ENCODE data around the gene NHP2. TPM values are rescaled to one million over a fixed set of nuclear protein-coding genes. Genes with fewer than 3 reads are reported as not detected.

NHP2 gene
- polyA plus RNA-seq, 3 donors from 2014 or later, result 163 to 196 (median 195) TPM

DNA sequence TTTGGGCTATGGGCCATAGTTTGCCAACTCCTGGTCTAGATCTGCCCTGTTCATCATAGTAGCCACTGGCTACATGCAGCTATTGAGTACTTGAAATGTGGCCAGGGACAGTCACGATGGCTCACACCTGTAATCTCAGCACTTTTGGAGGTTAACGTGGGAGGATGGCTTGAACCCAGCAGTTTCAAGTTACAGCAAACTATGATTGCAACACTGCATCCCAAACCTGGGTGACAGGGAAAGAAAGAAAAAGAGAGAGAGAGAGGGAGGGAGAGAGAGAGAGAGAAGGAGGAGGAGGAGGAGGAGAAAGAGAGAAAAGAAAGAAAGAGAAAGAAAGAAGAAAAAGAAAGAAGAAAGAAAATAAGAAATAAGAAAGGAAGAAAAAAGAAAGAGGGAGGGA lies 38.6 kb upstream of the NHP2 start:
- Mint-ChIP-seq H3K36me3 (peaks cover 0 to 3% (median 0%) of the 10 kb centered on the region in 3 donors), H3K27ac (peak overlapping the region in 1 of 6 donors; percentile 70)

GRCh38 chr5:178191661-178192060 lies 38.0 kb upstream of the NHP2 start:
- H3K4me3 Mint-ChIP-seq, result no peak overlapping the region
- no peak for DNase-seq
- no peak overlapping the region for H3K27ac Mint-ChIP-seq

More for the DNA sequence above, 38.6 kb upstream of the NHP2 start:
- peaks cover 37 to 43% of the 10 kb centered on the region in 2 donors for H3K4me1 Mint-ChIP-seq
- DNase-seq, result no peak
- H3K4me3 Mint-ChIP-seq, result no peak overlapping the region
- H3K27me3 Mint-ChIP-seq (ENCODE audit: low read depth in 3 of 3), result peaks cover 0 to 4% (median 3%) of the 10 kb centered on the region in 3 donors
- no peaks in the 10 kb centered on the region for H3K9me3 Mint-ChIP-seq

DNA sequence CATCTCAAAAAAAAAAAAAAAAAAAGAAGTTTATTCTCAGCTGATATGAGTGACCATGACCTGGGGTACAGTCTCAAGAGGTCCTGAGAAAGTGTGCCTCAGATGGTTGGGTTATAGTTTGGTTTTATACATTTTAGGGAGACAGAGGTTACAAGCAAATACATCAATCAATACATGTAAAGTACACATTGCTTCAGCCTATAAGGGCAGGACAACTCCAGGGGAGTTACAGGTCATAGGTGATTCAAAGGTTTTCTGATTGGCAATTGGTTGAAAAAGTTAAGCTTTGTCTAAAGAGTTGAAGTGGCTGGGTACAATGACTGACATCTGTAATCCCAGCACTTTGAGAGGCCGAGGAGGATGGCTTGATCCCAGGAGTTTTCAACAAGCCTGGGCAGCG lies 35.7 kb upstream of the NHP2 start:
- no peak for DNase-seq

More at GRCh38 chr5:178191661-178192060, 38.0 kb upstream of the NHP2 start:
- peaks cover 0 to 3% (median 0%) of the 10 kb centered on the region in 3 donors for H3K36me3 Mint-ChIP-seq
- peaks cover 0 to 5% (median 3%) of the 10 kb centered on the region in 3 donors for H3K27me3 Mint-ChIP-seq (ENCODE audit: low read depth in 3 of 3)
- no peaks in the 10 kb centered on the region for H3K9me3 Mint-ChIP-seq
- H3K4me1 Mint-ChIP-seq, result peaks cover 36 to 43% of the 10 kb centered on the region in 2 donors

DNA sequence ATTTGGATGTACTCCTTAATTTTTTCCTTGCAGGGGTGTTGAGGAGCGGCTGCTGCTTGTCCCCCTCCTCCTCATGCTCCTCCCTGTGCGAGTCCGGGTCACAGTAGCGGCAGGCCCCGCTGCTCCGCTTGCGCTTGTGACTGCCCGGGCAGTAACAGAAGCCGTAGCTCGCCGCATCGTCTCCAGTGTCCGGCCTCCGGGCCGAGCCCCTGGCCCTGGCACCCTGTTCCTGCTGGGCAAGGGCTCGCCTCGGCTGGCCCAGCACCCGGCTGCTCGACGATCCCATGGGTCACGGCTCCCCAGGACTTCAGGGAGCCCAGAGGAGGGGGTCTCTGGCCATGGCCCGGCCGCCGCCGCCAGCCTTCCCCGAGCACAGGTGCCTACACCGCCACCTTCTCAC lies 33.3 kb upstream of the NHP2 start, which contains the start of gene GMCL2:
TSS of gene GMCL2 (minus strand) at position 358 of the 400 bp plus-strand sequence. CDS start at position 286, 72 bp downstream.
- peaks cover 0 to 3% (median 0%) of the 10 kb centered on the region in 3 donors for H3K36me3 Mint-ChIP-seq
- H3K4me3 Mint-ChIP-seq, result no peak within 1 kb of the TSS
- H3K27ac Mint-ChIP-seq, result no peak within 1 kb of the TSS
- no peak for DNase-seq
- H3K9me3 Mint-ChIP-seq, result no peaks in the 10 kb centered on the region
- H3K27me3 Mint-ChIP-seq (ENCODE audit: low read depth in 3 of 3), result peaks cover 0 to 8% (median 4%) of the 10 kb centered on the region in 3 donors
- H3K4me1 Mint-ChIP-seq, result no peaks in the 10 kb centered on the region

More for the DNA sequence above, 35.7 kb upstream of the NHP2 start:
- peaks cover 0 to 7% (median 6%) of the 10 kb centered on the region in 3 donors for H3K27me3 Mint-ChIP-seq (ENCODE audit: low read depth in 3 of 3)
- peaks cover 0 to 3% (median 0%) of the 10 kb centered on the region in 3 donors for H3K36me3 Mint-ChIP-seq
- H3K27ac Mint-ChIP-seq, result peak overlapping the region in 1 of 6 donors; percentile 16
- peaks cover 20 to 23% of the 10 kb centered on the region in 2 donors for H3K4me1 Mint-ChIP-seq
- no peak overlapping the region for H3K4me3 Mint-ChIP-seq
- H3K9me3 Mint-ChIP-seq, result no peaks in the 10 kb centered on the region

GRCh38 chr5:178186427-178186826 lies 32.7 kb upstream of the NHP2 start:
- Mint-ChIP-seq H3K36me3 (peaks cover 0 to 3% (median 0%) of the 10 kb centered on the region in 3 donors), H3K27ac (no peak overlapping the region), H3K4me3 (no peak overlapping the region), H3K27me3 (ENCODE audit: low read depth in 3 of 3) (peaks cover 0 to 10% (median 4%) of the 10 kb centered on the region in 3 donors), H3K9me3 (no peaks in the 10 kb centered on the region), H3K4me1 (no peaks in the 10 kb centered on the region)
- DNase-seq, result no peak

DNA sequence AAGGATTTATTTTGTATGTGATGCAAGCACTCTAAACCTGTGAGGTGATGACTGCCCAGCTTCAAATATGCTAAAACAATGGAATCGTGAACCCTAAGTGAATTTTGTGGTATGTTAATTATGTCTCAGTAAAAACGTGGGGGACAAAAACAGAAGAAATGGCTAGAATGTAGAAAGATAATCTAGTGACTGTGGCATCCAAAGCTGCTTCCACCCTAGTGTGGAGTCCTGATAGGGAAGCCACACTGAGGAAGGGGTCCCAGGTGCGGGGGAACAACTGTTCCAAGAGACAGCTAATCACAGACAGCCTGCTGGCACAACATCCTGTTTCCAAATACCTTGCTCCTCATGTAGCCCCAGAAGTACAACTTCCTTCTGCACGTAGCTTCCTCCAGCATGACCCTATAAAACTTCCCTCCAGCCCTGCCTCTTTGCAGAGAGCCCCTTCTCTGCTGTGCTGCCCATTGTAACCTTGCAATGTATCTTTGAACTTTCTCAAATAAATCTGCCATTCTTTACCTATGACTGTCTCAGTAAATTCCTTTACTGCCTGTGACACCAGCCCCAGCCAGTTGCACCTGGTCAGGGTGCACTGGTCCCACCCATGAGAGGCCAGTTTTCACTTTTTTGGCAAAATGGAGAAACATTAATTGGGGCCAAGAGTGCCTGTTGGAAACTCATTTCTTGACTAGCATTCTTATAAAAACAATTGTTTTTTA lies 28.6 kb upstream of the NHP2 start:
- H3K9me3 Mint-ChIP-seq, result no peaks in the 10 kb centered on the region
- no peak overlapping the region for H3K4me3 Mint-ChIP-seq
- H3K27me3 Mint-ChIP-seq (ENCODE audit: low read depth in 3 of 3), result peaks cover 2 to 16% (median 4%) of the 10 kb centered on the region in 3 donors
- DNase-seq, result no peak
- no peaks in the 10 kb centered on the region for H3K36me3 Mint-ChIP-seq
- H3K27ac Mint-ChIP-seq, result no peak overlapping the region
- H3K4me1 Mint-ChIP-seq, result no peaks in the 10 kb centered on the region

DNA sequence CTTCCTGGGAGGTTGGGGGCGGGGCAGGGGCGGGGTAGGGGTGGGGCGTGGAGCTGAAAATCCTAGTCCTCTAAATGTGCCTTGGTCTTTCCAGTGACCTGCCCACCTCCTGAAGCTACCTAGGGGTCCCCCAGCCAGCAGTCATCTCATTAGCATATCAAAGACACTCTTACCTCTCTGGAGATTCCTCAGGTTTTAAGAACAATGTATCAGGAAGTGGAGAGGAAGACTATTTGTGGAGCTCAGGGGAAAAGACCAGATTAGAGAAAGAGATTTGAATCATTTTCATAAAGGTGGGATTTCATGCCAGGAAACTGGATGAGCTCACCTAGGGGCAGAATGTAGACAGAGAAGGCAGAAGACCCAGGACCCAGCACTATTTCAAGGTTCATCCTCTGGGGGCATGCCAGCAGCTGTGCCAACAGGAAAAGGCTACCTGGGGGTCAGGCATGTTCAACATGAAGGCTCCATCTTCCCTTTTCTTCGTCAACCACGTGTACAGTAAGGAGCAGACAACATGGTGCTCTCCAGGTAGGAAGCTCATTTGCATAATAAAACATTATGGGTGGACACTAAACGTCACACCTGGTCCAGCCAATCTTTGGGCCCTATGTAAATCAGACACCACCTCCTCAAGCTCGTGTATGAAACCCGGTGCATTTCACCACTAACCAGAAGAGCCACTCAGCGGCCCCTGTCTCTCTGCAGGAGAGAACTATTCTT lies 26.6 kb upstream of the NHP2 start:
- no peaks in the 10 kb centered on the region for H3K4me1 Mint-ChIP-seq
- H3K4me3 Mint-ChIP-seq, result no peak overlapping the region
- H3K27me3 Mint-ChIP-seq (ENCODE audit: low read depth in 3 of 3), result peaks cover 2 to 13% (median 5%) of the 10 kb centered on the region in 3 donors
- no peak overlapping the region for H3K27ac Mint-ChIP-seq
- H3K36me3 Mint-ChIP-seq, result no peaks in the 10 kb centered on the region
- DNase-seq, result no peak
- H3K9me3 Mint-ChIP-seq, result no peaks in the 10 kb centered on the region

DNA sequence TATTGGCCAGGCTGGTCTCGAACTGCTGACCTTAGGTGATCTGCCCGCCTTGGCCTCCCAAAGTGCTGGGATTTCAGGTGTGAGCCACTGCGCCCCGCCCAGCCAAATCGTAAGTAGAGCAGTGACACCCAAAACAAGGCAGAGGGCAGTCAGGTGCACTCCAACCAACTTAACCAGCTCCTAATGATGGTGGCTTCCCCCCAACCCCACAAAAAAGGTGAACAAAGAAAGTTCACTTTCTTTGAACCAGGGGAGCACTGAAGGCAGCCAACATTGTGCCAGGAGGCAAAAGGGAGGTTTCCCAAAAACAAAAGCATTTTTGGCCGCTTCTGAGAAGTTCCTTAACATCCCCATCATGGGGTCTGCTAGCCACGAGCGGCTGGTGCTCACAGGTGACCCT lies 23.9 kb upstream of the NHP2 start:
- no peaks in the 10 kb centered on the region for H3K36me3 Mint-ChIP-seq

GRCh38 chr5:178176791-178177190 lies 23.1 kb upstream of the NHP2 start:
- H3K4me1 Mint-ChIP-seq, result no peaks in the 10 kb centered on the region
- DNase-seq, result no peak
- H3K27ac Mint-ChIP-seq, result peak overlapping the region in 1 of 6 donors; percentile 15
- peaks cover 2 to 10% (median 5%) of the 10 kb centered on the region in 3 donors for H3K27me3 Mint-ChIP-seq (ENCODE audit: low read depth in 3 of 3)
- H3K4me3 Mint-ChIP-seq, result no peak overlapping the region
- H3K36me3 Mint-ChIP-seq, result no peaks in the 10 kb centered on the region
- H3K9me3 Mint-ChIP-seq, result no peaks in the 10 kb centered on the region

More for the DNA sequence above, 23.9 kb upstream of the NHP2 start:
- no peak overlapping the region for H3K4me3 Mint-ChIP-seq
- no peaks in the 10 kb centered on the region for H3K4me1 Mint-ChIP-seq
- peaks cover 2 to 13% (median 5%) of the 10 kb centered on the region in 3 donors for H3K27me3 Mint-ChIP-seq (ENCODE audit: low read depth in 3 of 3)
- DNase-seq, result no peak
- H3K9me3 Mint-ChIP-seq, result no peaks in the 10 kb centered on the region
- H3K27ac Mint-ChIP-seq, result no peak overlapping the region

DNA sequence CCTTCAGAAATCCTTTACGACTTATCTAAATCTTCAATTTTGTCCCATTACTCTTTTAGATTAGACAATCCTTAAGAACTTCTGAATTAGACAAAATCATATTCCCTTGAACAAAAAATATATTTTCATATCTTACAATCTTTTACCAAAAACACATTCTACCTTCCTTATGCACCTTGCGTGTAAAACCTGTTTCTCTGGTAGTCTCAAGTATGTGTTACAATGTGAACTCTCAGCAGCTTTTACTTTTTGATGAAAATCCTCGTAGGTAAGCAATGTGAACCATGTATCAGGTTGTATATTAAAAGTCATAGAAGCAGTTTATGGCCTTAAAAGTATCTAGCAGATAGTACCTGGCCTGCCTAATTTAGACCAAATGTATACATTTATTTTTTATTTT lies 20.8 kb upstream of the NHP2 start:
- H3K4me1 Mint-ChIP-seq, result no peaks in the 10 kb centered on the region
- DNase-seq, result no peak
- peaks cover 2 to 7% (median 4%) of the 10 kb centered on the region in 3 donors for H3K27me3 Mint-ChIP-seq (ENCODE audit: low read depth in 3 of 3)
- H3K36me3 Mint-ChIP-seq, result no peaks in the 10 kb centered on the region
- H3K27ac Mint-ChIP-seq, result no peak overlapping the region
- no peaks in the 10 kb centered on the region for H3K9me3 Mint-ChIP-seq
- no peak overlapping the region for H3K4me3 Mint-ChIP-seq

DNA sequence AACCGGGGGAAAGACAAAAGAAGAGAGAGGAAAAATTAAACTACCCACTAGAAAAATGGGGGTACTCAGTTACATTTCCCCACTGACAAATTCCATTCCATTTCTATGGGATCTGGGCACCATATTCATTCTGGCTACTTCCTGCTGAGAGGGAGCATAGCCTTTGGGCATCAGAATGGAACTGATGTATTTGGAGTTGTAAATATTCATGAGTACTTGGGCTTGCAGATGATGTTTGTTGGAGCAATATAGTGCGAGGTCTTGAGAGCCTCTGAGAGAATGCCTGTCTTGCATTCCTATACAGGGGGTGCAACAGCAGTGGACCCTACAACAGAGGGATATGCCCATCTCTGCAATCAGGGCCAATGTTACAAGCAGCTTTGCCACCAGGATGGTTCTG lies 16.8 kb upstream of the NHP2 start:
- Mint-ChIP-seq H3K4me3 (no peak overlapping the region), H3K27me3 (ENCODE audit: low read depth in 3 of 3) (peaks cover 0 to 5% (median 4%) of the 10 kb centered on the region in 3 donors), H3K27ac (no peak overlapping the region), H3K4me1 (no peaks in the 10 kb centered on the region), H3K9me3 (no peaks in the 10 kb centered on the region), H3K36me3 (no peaks in the 10 kb centered on the region)
- DNase-seq, result no peak

GRCh38 chr5:178165581-178165980 lies 11.9 kb upstream of the NHP2 start:
- no peak overlapping the region for H3K4me3 Mint-ChIP-seq
- H3K27ac Mint-ChIP-seq, result no peak overlapping the region
- peaks cover 0 to 4% (median 0%) of the 10 kb centered on the region in 3 donors for H3K36me3 Mint-ChIP-seq
- peaks cover 0 to 5% of the 10 kb centered on the region in 2 donors for H3K4me1 Mint-ChIP-seq
- no peaks in the 10 kb centered on the region for H3K9me3 Mint-ChIP-seq
- no peak for DNase-seq
- H3K27me3 Mint-ChIP-seq (ENCODE audit: low read depth in 3 of 3), result peaks cover 5 to 12% (median 11%) of the 10 kb centered on the region in 3 donors

DNA sequence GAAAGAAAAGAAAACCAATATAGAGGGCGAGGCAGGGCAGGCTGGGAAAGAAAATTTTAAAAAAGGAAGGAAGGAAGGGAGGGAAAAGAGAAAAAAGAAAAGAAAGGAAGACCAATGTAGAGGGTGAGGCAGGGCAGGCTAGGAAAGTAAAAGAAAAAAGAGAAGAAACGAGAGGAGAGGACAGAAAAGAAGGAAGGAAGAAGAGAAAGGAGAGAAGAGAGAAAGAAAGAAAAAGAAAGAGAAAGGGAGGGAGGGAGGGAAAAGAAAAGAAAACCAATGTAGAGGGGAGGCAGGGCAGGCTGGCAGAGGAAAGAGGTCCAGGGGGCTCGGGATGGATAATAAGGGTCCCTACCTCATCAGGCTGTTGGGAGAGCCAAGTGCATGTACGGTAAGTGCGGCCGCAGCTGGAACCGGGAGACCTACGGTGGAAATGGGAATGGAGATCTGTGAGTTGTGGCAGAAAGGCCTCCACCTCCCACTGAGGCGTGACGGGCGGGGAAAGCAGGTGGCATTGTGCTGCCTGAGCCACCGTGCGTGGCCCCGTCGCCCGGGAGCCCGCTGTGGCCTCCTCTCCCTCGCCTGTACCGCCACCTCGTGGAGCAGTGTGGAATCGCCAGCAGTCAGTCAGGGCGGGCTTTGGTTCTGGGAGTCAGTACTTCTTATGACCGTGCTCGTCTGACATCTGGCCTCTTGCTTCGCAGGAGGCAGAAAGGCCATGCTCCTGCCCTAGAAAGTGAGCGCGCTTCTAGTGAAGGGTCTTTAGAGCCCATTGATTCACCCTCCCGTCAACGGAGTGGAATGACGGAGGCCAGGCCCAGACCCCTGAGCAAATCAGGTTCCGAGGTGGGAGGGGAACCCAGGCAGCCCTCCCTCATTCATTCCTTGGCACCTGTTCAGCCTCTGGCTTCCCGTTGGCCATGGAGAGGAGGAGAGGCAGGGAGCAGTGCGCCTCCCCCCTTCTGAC lies 10.4 kb upstream of the NHP2 start:
- peak; percentile 82 to 85 (median 83) for DNase-seq
- H3K4me3 Mint-ChIP-seq, result no peak overlapping the region
- H3K27ac Mint-ChIP-seq, result peak overlapping the region in 2 of 6 donors; percentile 57 to 79
- no peaks in the 10 kb centered on the region for H3K9me3 Mint-ChIP-seq
- peaks cover 0 to 4% (median 0%) of the 10 kb centered on the region in 3 donors for H3K36me3 Mint-ChIP-seq
- peaks cover 0 to 5% of the 10 kb centered on the region in 2 donors for H3K4me1 Mint-ChIP-seq
- H3K27me3 Mint-ChIP-seq (ENCODE audit: low read depth in 3 of 3), result peaks cover 5 to 12% (median 11%) of the 10 kb centered on the region in 3 donors
